GM12891 (cell line): ENCODE data around the gene MAST1.

Source experiments
- DNase-seq: peaks from one replicate; pipeline ENCODE4 v3.0.0; 2011; ENCODE audit warnings: low spot score; ENCODE audit not compliant: insufficient read length
- FAIRE-seq: peaks from 2 replicates; lab custom pipeline; 2011; peaks lifted over from hg19 to GRCh38; lab: Jason Lieb, UNC
- PAX5 ChIP-seq: IDR thresholded peaks from 2 replicates; pipeline ENCODE4 v1.6.1; 2011; ENCODE audit warnings: low read length, moderate library complexity, mild to moderate bottlenecking; ENCODE audit not compliant: insufficient read depth, severe bottlenecking
- POLR2A ChIP-seq: IDR thresholded peaks from 2 replicates; pipeline ENCODE4 v1.6.1; 2011; ENCODE audit warnings: low read depth, low read length, control low read depth
- POLR2AphosphoS5 ChIP-seq: IDR thresholded peaks from 2 replicates; pipeline ENCODE4 v1.6.1; 2011; ENCODE audit warnings: low read depth, low read length, control low read depth
- POU2F2 ChIP-seq: IDR thresholded peaks from 2 replicates; pipeline ENCODE4 v1.6.1; 2011; ENCODE audit warnings: low read depth, mild to moderate bottlenecking, control low read depth, low read length, moderate library complexity
- SPI1 ChIP-seq: IDR thresholded peaks from 2 replicates; pipeline ENCODE4 v1.6.1; 2011; ENCODE audit warnings: low read depth, low read length, control low read depth
- TAF1 ChIP-seq: IDR thresholded peaks from 2 replicates; pipeline ENCODE4 v1.6.1; 2011; ENCODE audit warnings: low read depth, low read length, control low read depth

Gene MAST1

GRCh38 chr19:12858041-12858928, 20.0 kb downstream of the MAST1 start:
- no peak for TF ChIP-seq TAF1
- TF ChIP-seq POU2F2: no peak
- TF ChIP-seq POLR2AphosphoS5: no peak
- no peak for TF ChIP-seq SPI1
- no peak for TF ChIP-seq POLR2A
- no peak for TF ChIP-seq PAX5
- no peak for FAIRE-seq
- DNase-seq: no peak

DNA sequence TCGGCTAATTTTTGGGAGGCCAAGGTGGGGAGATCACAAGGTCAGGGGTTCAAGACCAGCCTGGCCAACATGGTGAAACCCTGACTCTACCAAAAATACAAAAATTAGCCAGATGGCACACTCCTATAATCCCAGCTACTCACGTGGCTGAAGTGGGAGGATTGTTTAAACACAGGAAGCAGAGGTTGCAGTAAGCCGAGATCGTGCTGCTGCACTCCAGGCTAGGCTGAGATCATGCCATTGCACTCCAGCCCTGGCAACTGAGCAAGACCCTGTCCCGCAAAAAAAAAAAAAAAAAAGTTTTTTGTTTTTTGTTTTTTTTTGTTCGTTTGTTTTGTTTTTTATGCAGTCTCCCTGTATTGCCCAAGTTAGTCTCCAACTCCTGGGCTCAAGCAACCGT, 21.2 kb downstream of the MAST1 start:
- no peak for TF ChIP-seq POLR2AphosphoS5
- TF ChIP-seq TAF1: no peak
- no peak for TF ChIP-seq POLR2A
- no peak for TF ChIP-seq SPI1
- TF ChIP-seq PAX5: no peak
- no peak for TF ChIP-seq POU2F2
- FAIRE-seq (no peak), DNase-seq (no peak)

GRCh38 chr19:12864143-12864542, 25.8 kb downstream of the MAST1 start:
- TF ChIP-seq TAF1 (no peak), PAX5 (no peak), SPI1 (no peak), POLR2AphosphoS5 (no peak), POLR2A (no peak), POU2F2 (no peak)
- FAIRE-seq (no peak), DNase-seq (no peak)

DNA sequence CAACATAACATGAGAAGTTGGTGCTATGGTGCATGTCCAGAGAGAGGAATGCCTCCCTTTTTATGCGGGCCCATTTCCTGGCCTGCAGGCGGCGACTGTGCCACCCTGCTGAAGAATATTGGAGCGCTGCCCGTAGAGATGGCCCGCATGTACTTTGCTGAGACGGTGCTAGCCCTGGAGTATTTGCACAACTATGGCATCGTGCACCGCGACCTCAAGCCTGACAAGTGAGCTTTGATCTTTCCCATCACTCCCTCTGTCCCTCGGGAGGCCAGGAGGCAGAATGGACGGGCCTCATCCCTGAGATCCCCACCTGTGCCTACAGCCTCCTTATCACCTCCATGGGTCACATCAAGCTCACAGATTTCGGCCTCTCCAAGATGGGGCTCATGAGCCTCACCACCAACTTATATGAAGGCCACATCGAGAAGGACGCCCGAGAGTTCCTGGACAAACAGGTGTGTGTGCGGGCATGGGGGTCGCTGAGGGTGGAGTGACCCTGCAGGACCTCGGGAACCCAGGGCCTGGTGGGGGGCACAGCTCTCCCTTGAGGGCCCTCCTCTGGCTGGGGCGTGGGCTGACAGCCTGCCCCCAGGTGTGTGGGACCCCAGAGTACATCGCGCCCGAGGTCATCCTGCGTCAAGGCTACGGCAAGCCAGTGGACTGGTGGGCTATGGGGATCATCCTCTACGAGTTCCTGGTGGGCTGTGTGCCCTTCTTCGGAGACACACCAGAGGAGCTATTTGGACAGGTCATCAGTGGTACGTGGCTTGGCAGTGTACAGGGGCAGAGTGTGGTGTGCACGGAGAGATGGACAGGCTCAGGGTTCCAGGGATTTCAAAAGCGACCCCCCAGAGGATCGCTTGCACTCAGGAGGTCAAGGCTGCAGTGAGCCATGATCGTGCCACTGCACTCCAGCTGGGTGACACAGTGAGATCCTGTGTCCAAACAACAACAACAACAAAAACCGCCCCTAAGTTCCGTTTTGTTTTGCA, 26.7 kb downstream of the MAST1 start:
- no peak for DNase-seq
- TF ChIP-seq SPI1: no peak
- no peak for TF ChIP-seq PAX5
- no peak for TF ChIP-seq TAF1
- TF ChIP-seq POLR2A: no peak
- no peak for TF ChIP-seq POLR2AphosphoS5
- no peak for TF ChIP-seq POU2F2
- FAIRE-seq: no peak

GRCh38 chr19:12865746-12866415, 27.6 kb downstream of the MAST1 start:
- FAIRE-seq (no peak), DNase-seq (no peak)
- TF ChIP-seq POU2F2: no peak
- no peak for TF ChIP-seq POLR2A
- no peak for TF ChIP-seq PAX5
- no peak for TF ChIP-seq POLR2AphosphoS5
- no peak for TF ChIP-seq TAF1
- TF ChIP-seq SPI1: no peak

- no peak for DNase-seq
- FAIRE-seq: no peak
- TF ChIP-seq SPI1 (no peak), POLR2A (no peak), POU2F2 (no peak), POLR2AphosphoS5 (no peak), TAF1 (no peak), PAX5 (no peak)
Observed at GRCh38 chr19:12866416-12867119, 28.3 kb downstream of the MAST1 start.

GRCh38 chr19:12867120-12868099, 29.1 kb downstream of the MAST1 start:
- DNase-seq: peak; percentile 93
- no peak for TF ChIP-seq POLR2AphosphoS5
- peak; percentile 91 for FAIRE-seq
